ENCODE measurements around the gene SLX4IP. TPM values are rescaled to one million over a fixed set of nuclear protein-coding genes. Genes with fewer than 3 reads are reported as not detected.

The SLX4IP gene
- total and polyA plus RNA-seq, 2 of the 13 experiments (the other 11 are each of a cell fraction or from before 2014, with no cell fraction given) = 3.6 to 7.3 TPM

DNA sequence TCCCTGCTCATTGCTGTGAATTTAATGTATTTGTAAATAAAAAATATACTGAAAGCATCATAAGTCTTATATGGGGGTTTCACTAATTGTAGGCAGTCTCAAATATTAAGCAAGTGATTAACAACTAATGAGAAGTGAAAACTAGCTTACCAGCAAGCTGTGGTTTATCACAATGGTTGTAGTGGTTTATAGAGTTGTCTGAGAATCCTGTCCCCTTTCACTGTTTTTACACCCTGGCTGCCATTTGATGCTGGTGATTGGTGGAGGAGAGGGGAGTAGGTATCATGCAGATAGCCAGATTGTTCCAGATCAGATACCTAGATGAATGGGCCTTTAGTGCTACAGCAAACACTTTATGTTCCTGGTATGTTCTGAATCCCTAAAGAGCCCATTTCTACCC is 7.1 kb upstream of the SLX4IP start:
- in situ Hi-C loops (cut with HindIII; ENCODE audit: extremely low pct_ligation_motif_present, low pct_unique_long_range_greater_than_20kb) (loop anchor here (5.0 to 25.0 kb wide), 4 partner anchors 111 to 1109 kb away; no protein-coding TSS in a partner anchor), intact Hi-C loops (cut with micrococcal nuclease; ENCODE audit: unreplicated experiment) (loop anchor here (5.0 kb wide), 1 partner anchor 1114 kb away; no protein-coding TSS in a partner anchor)
- no peak overlapping the region for H3K9ac ChIP-seq (ENCODE audit: insufficient read depth, low read depth, low read length)
- DNase-seq (ENCODE audit: low spot score) (no peak), FAIRE-seq (no peak), ATAC-seq (no peak)
- H3K79me2 ChIP-seq (ENCODE audit: insufficient read depth, low read length) = peaks cover 97% of the 10 kb centered on the region
- ChIA-PET CTCF (ENCODE audit: low intra/inter-chr PET ratio, low total read pairs) (interaction anchor here (1.1 to 5.0 kb wide), 3 partner anchors 111 to 450 kb away, joined by 5 to 59 read pairs (median 11); no protein-coding TSS in a partner anchor), POLR2A (interaction anchor here (1.0 kb wide), 1 partner anchor 111 kb away, joined by 3 read pairs; no protein-coding TSS in a partner anchor)
- H2AFZ ChIP-seq (ENCODE audit: low read length) = no peak overlapping the region
- TF ChIP-seq ZNF720 (CRISPR knock-in tag; IDR thresholded peaks at IDR 0.05) (no peak), RARA (CRISPR knock-in tag; IDR thresholded peaks at IDR 0.05) (no peak), LCORL (IDR thresholded peaks at IDR 0.05) (no peak), LCORL (CRISPR knock-in tag; IDR thresholded peaks at IDR 0.05) (no peak), ATF4 (CRISPR knock-in tag; IDR thresholded peaks at IDR 0.05) (no peak), ZNF331 (CRISPR knock-in tag; IDR thresholded peaks at IDR 0.05) (no peak), ZNF737 (CRISPR knock-in tag; IDR thresholded peaks at IDR 0.05; ENCODE audit: borderline replicate concordance) (no peak), TMF1 (CRISPR knock-in tag; IDR thresholded peaks at IDR 0.05; ENCODE audit: low read depth) (no peak)
- TF ChIP-seq, protein P1, sequence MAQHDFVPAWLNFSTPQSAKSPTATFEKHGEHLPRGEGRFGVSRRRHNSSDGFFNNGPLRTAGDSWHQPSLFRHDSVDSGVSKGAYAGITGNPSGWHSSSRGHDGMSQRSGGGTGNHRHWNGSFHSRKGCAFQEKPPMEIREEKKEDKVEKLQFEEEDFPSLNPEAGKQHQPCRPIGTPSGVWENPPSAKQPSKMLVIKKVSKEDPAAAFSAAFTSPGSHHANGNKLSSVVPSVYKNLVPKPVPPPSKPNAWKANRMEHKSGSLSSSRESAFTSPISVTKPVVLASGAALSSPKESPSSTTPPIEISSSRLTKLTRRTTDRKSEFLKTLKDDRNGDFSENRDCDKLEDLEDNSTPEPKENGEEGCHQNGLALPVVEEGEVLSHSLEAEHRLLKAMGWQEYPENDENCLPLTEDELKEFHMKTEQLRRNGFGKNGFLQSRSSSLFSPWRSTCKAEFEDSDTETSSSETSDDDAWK (CRISPR knock-in tag; IDR thresholded peaks at IDR 0.05) = no peak
- TF ChIP-seq, protein P2, sequence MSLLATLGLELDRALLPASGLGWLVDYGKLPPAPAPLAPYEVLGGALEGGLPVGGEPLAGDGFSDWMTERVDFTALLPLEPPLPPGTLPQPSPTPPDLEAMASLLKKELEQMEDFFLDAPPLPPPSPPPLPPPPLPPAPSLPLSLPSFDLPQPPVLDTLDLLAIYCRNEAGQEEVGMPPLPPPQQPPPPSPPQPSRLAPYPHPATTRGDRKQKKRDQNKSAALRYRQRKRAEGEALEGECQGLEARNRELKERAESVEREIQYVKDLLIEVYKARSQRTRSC (CRISPR knock-in tag; IDR thresholded peaks at IDR 0.05; ENCODE audit: low read depth) = no peak
- no peaks in the 10 kb centered on the region for H3K9me3 ChIP-seq (ENCODE audit: low read length)
- peaks cover 73% of the 10 kb centered on the region for H3K4me1 ChIP-seq (ENCODE audit: insufficient read depth, low read length)
- H3K27me3 ChIP-seq (ENCODE audit: control insufficient read depth in 1 of 2, insufficient read depth in 2 of 2, low read length in 2 of 2) = no peaks in the 10 kb centered on the region
- H4K20me1 ChIP-seq (ENCODE audit: insufficient read depth, low read length) = peaks cover 23% of the 10 kb centered on the region
- peak overlapping the region; percentile 62 for H3K27ac ChIP-seq (ENCODE audit: extremely low read length, insufficient read depth, low read length)
- peaks cover 4 to 25% of the 10 kb centered on the region in 2 experiments; a peak in 4 of 5 replicates for H3K36me3 ChIP-seq (replicated peaks in 1 of 2; ENCODE audit: control insufficient read depth in 1 of 2, insufficient read depth in 2 of 2, low read length in 2 of 2)
- no peak overlapping the region for H3K4me2 ChIP-seq (ENCODE audit: low read depth, low read length)
- no TSS peak for BruUV-seq (replicated peaks)
- no peak overlapping the region for H3K4me3 ChIP-seq (replicated peaks in 1 of 3; ENCODE audit: insufficient read depth in 1 of 3, low read depth in 2 of 3, low read length in 3 of 3)
